Stimulated activated CD4-positive, alpha-beta T cell treated with anti-CD3 and anti-CD28 coated beads, Interleukin-2, amount 100 ng/mL, for 48 hours (primary cell): ENCODE measurements around the gene NHLRC2.
"Not testable (repeated sequence)": the region's sequence is repeated elsewhere in the genome, so short reads cannot be mapped to it uniquely, and the experiment has no call there.

Experiments
- DNase-seq, 2 donors: peaks; one replicate each; pipeline ENCODE4 v3.0.0-alpha.2; 2020

Gene NHLRC2

GRCh38 chr10:113912582-113912981, 58.1 kb downstream of the NHLRC2 start:
- no peak for DNase-seq

GRCh38 chr10:113914956-113915355, 60.5 kb downstream of the NHLRC2 start:
- DNase-seq = no peak

- DNase-seq = no peak
Measured at GRCh38 chr10:113915540-113915939, 61.1 kb downstream of the NHLRC2 start.

GRCh38 chr10:113916053-113916452, 61.6 kb downstream of the NHLRC2 start:
- no peak for DNase-seq

GRCh38 chr10:113917636-113918035, 63.2 kb downstream of the NHLRC2 start:
- DNase-seq = no peak

- no peak for DNase-seq
Measured at GRCh38 chr10:113920114-113920513, 65.7 kb downstream of the NHLRC2 start.

GRCh38 chr10:113920875-113921274, 66.4 kb downstream of the NHLRC2 start:
- DNase-seq = no peak

GRCh38 chr10:113921561-113922370, 67.3 kb downstream of the NHLRC2 start:
- no peak for DNase-seq

- DNase-seq = no peak
Measured at GRCh38 chr10:113922787-113923570, 68.5 kb downstream of the NHLRC2 start.

- no peak for DNase-seq
Measured at GRCh38 chr10:113924186-113924585, 69.7 kb downstream of the NHLRC2 start.

GRCh38 chr10:113924664-113925063, 70.2 kb downstream of the NHLRC2 start:
- DNase-seq = no peak

GRCh38 chr10:113927440-113927839, 73.0 kb downstream of the NHLRC2 start:
- DNase-seq = no peak

GRCh38 chr10:113928830-113929229, 74.4 kb downstream of the NHLRC2 start:
- no peak for DNase-seq

GRCh38 chr10:113929522-113929921, 75.1 kb downstream of the NHLRC2 start:
- DNase-seq = no peak

- DNase-seq = no peak
Measured at GRCh38 chr10:113930482-113931057, 76.1 kb downstream of the NHLRC2 start.

GRCh38 chr10:113932854-113933253, 78.4 kb downstream of the NHLRC2 start:
- no peak for DNase-seq

GRCh38 chr10:113933894-113934532, 79.6 kb downstream of the NHLRC2 start:
- DNase-seq = no peak

GRCh38 chr10:113937258-113937657, 82.8 kb downstream of the NHLRC2 start:
- DNase-seq = no peak

GRCh38 chr10:113937756-113938155, 83.3 kb downstream of the NHLRC2 start:
- DNase-seq = no peak

- no peak for DNase-seq
Measured at GRCh38 chr10:113939212-113939860, 84.9 kb downstream of the NHLRC2 start.

GRCh38 chr10:113941140-113941539, 86.7 kb downstream of the NHLRC2 start:
- no peak for DNase-seq

- not testable (repeated sequence) for DNase-seq
Measured at GRCh38 chr10:113943196-113943595, 88.7 kb downstream of the NHLRC2 start.
